Endothelial cell of umbilical vein (primary cell): ENCODE measurements around the gene MUC3A.

Experiments
- CTCF ChIP-seq, 2 donors: IDR thresholded peaks; 1 replicate in 1 of 2; 2 replicates in 1 of 2; pipeline ENCODE4 v1.5.1; 2011; ENCODE audit warnings: low read length in 2 of 2, mild to moderate bottlenecking in 2 of 2, moderate library complexity in 2 of 2, control low read depth in 1 of 2, inconsistent platforms in 1 of 2, low read depth in 1 of 2; ENCODE audit not compliant: insufficient read depth in 1 of 2; ENCODE audit errors: extremely low read depth in 1 of 2
- EZH2 ChIP-seq: IDR thresholded peaks from 2 replicates; pipeline ENCODE4 v1.6.1; 2012; ENCODE audit warnings: borderline replicate concordance, low read depth, mild to moderate bottlenecking, moderate library complexity, low read length, inconsistent platforms; ENCODE audit not compliant: severe bottlenecking
- FOS ChIP-seq: IDR thresholded peaks from 2 replicates; pipeline ENCODE4 v1.6.1; 2011; ENCODE audit warnings: mild to moderate bottlenecking, low read length, moderate library complexity, borderline replicate concordance; ENCODE audit not compliant: insufficient read depth
- GATA2 ChIP-seq: IDR thresholded peaks from 2 replicates; pipeline ENCODE4 v1.7.0; 2011; ENCODE audit warnings: low read depth, mild to moderate bottlenecking, moderate library complexity, mixed read lengths, low read length; ENCODE audit not compliant: insufficient read length, insufficient read depth
- JUN ChIP-seq: IDR thresholded peaks from 2 replicates; pipeline ENCODE4 v1.6.1; 2011; ENCODE audit warnings: borderline replicate concordance, low read depth; ENCODE audit not compliant: insufficient read length, insufficient read depth
- MYC ChIP-seq: IDR thresholded peaks from one replicate; pipeline ENCODE4 v1.6.1; 2011; ENCODE audit warnings: mild to moderate bottlenecking, low read depth, low read length
- POLR2A ChIP-seq: IDR thresholded peaks from 2 replicates; pipeline ENCODE4 v1.6.1; 2012; ENCODE audit warnings: low read depth, mild to moderate bottlenecking, control low read depth, low read length
- POLR2AphosphoS5 ChIP-seq: IDR thresholded peaks from 2 replicates; pipeline ENCODE4 v1.6.1; 2012; ENCODE audit warnings: low read depth, mild to moderate bottlenecking, control low read depth, low read length, moderate library complexity; ENCODE audit not compliant: insufficient read depth
- TF ChIP-seq, protein P1 (sequence below): IDR thresholded peaks from 2 replicates; pipeline ENCODE4 v1.6.1; 2011; ENCODE audit not compliant: insufficient read depth, insufficient read length

DNA sequence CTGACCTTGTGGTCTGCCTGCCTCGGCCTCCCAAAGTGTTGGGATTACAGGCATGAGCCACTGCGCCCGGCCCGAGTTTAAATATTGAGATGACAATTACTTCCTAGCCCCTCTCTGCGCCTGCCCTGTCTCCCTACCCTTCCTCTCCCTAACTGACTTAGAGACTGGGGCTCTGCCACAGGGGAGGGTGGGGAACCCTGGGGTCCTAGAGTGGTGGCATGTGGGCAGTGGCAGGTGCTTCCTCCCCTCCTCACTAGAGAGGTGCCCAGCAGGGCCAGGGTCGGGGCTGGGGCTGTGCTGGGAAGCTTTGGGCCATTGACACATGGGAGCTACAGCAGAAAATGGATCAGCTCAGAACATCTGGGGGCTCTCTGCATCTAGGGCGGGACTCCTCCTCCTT lies 46.7 kb upstream of the MUC3A start:
- no peak for TF ChIP-seq POLR2AphosphoS5
- TF ChIP-seq, protein P1, sequence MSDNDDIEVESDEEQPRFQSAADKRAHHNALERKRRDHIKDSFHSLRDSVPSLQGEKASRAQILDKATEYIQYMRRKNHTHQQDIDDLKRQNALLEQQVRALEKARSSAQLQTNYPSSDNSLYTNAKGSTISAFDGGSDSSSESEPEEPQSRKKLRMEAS: no peak
- TF ChIP-seq POLR2A: no peak
- TF ChIP-seq CTCF (IDR thresholded peaks at IDR 0.05; ENCODE audit: extremely low read depth in 1 of 2, insufficient read depth in 1 of 2, low read depth in 1 of 2, low read length in 2 of 2): no peak
- TF ChIP-seq MYC: no peak
- no peak for TF ChIP-seq GATA2
- TF ChIP-seq FOS: no peak
- no peak for TF ChIP-seq EZH2
- TF ChIP-seq JUN: no peak
